ENCODE results near the gene SLC37A4.
"Not testable (repeated sequence)": the region's sequence is repeated elsewhere in the genome, so short reads cannot be mapped to it uniquely, and the experiment has no call there.

Gene SLC37A4

DNA sequence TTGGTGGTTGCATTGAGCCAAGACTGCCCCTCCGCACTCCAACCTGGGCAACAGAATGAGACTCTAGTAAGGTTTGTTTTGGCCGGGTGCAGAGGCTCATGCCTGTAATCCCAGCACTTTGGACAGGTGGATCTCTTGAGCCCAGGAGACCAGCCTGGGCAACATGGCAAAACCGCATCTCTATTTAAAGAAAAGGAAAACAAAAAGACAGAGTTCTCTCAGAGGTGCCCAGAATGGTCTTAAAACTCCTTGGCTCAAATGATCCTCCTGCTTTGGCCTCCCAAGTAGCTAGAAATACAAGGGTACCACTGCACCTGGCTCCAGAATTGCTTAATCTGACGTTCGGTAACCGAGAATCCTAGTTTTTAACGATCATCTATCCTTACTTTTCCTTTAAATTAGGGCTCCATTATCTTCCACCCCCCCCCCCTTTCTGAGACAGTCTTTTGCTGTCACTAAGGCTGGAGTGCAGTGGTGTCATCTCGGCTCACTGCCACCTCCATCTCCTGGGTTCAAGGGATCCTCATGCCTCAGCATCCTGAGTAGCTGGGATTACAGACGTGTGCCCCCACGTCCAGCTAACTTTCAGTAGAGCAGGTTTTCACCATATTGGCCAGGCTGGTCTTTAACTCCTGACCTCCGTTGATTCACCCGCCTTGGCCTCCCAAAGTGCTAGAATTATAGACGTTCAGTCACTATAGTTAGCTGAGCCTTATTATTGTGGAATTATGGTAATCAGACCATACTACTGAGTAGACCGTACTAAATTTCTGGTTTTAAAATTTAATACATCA lies 14.3 kb downstream of the SLC37A4 start:
- DNase-seq = no peak

DNA sequence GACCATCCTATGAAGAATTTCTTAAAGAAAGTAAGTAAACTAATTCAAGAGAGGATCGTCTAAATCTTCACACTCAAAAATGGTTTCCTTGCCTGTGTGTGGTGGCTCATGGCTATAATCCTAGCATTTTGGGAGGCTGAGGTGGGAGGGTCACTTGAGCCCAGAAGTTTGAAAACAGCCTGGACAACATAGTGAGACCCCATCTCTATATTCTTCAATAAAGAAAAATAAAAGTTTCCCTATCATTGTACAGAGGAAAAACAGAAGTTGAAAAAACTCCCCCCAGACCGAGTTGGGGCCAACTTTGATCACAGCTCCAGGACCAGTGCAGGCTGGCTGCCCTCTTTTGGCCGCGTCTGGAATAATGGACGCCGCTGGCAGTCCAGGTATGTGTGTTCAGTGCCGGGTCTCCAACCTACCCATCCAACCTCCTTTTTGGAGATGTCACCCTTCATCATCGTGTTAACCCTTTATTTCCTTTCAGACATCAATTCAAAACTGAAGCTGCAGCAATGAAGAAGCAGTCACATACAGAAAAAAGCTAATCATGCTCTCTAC lies 15.5 kb downstream of the SLC37A4 start:
- no peak for DNase-seq

DNA sequence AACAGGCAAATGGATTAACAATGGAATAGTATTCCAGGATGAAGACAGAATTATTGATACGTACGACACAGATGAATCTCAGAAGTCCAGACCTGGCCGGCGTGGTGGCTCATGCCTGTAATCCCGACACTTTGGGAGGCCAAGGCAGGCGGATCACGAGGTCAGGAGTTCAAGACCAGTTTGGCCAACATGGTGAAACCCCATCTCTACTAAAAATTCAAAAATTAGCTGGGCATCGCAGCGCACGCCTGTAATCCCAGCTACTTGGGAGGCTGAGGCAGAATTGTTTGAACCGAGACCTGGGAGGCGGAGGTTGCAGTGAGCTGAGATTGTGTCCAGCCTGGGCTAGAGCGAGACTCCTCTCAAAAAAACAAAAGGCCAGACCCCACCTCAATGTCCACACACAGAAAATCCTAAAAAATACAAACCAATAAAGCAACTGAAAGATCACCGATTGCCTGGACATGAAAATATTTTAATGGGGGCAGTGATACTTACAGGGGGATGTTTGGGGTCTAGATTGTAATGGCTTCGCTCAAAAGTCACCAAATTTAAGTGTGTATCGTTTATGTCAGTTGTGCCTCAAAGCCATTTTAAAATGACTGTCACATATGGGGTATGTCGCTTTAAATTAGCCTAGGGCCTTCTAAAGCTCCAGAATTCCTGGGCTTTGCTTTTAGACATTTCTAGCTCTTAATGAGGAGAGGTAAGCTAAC lies 16.3 kb downstream of the SLC37A4 start:
- no peak for DNase-seq

DNA sequence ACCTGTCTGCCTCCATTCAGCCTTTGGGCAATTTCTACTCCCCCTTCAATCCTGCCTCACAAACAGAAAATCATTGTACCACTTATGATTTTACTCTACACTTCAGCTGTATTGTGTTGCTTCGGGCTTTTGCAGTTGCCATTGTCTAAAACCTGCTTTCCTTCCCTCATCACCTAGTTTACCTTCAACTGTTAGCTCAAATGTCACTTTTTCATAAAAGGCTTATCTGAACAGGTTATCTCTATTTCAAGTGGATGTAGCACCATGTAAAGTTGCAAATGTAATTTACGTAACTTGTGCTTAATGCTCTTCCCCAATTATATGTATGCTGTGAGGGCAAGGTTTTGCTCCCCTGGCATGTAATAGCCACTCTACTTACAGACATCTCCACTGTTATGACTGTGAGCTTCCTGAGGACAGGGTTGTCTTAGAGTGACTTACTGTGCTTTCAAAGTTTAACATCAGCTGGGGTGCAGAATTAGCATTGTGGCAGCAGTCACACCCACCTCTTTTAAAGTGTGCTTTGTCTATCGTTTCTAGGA lies 18.0 kb downstream of the SLC37A4 start:
- DNase-seq = no peak

DNA sequence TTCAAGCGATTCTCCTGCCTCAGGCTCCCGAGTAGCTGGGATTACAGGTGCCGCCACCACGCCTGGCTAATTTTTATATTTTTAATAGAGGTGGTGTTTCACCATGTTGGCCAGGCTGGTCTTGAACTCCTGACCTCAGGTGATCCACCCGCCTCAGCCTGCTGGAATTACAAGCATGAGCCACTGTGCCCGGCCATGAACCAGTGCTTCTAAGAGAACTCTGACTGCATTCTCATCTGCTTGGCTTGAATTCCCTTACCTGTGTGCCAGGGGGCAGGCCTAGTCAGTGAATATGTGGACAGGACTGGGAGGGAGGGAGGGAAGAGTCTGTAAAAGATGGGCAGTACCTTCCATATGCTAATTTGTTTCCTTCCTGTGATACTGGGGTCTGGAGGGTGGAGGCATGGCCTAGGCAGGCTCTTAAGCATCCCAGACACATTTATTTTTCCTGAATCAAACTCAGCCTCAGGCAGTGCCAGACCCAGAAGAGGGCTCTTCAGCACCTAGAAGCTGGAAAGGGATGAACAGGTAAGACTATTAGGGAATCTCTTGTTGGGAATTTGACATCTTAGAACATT lies 19.1 kb downstream of the SLC37A4 start:
- no peak for DNase-seq

DNA sequence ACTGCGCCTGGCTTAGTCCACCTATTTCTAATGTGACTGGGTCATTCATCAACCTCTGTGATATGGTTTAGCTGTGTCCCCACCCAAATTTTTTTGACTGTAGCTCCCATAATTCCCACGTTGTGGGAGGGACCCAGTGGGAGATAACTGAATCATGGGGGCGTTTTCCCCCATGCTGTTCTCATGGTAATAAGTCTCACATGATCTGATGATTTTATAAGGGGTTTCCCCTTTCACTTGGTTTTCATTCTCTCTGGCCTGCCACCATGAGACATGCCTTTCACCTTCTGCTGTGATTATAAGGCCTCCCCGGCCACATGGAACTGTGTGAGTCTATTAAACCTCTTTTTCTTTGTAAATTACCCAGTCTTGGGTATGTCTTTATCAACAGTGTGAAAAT lies 24.0 kb downstream of the SLC37A4 start:
- no peak for DNase-seq

DNA sequence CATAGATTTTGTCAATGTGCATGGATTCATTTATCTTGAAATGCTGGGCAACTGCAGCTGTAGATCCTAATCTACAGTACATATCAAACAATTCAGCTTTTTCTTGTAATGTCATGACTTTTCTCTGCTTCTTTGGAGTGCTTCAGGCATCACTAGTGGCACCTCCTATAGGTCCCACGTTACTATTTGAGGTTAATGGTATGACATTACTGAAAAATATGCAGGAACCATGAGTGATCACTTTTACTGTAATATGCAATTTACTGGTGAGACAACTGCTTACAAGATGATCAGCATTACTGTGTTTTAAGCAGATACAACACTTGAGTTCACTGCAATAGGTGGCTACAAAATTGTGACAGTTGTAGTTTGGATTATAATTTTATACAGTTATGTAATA lies 29.8 kb downstream of the SLC37A4 start:
- DNase-seq = no peak

DNA sequence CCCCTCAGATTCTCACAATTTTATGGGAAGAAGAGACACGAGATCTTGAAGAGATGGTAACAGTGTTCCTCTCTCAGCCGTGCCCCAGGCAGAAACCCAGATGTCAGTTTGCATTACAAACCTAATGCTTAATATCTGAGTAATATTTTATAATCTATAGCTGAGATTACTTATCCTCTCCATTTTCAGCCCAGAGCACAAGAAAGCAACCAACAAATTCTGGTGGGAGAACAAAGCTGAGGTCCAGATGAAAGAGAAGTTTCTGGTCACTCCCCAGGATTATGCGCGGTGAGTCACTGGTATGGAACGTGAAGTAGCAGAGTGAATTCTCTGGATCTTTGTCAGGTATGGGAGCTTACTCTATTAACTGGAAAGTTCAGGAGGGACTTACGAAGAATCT lies 31.9 kb downstream of the SLC37A4 start:
- DNase-seq = no peak

DNA sequence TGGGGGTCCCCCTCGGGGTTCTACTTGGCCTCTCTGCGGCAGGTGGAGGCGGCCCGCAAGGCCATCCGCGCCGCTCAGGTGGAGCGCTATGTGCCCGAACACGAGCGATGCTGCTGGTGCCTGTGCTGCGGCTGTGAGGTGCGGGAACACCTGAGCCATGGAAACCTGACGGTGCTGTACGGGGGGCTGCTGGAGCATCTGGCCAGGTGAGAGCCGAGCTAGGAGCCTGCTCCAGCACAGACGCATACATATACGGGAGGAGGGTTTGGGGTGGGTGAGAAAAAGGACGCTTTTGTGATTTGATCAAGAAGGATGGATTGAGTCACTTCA lies 32.3 kb downstream of the SLC37A4 start:
- DNase-seq = no peak

DNA sequence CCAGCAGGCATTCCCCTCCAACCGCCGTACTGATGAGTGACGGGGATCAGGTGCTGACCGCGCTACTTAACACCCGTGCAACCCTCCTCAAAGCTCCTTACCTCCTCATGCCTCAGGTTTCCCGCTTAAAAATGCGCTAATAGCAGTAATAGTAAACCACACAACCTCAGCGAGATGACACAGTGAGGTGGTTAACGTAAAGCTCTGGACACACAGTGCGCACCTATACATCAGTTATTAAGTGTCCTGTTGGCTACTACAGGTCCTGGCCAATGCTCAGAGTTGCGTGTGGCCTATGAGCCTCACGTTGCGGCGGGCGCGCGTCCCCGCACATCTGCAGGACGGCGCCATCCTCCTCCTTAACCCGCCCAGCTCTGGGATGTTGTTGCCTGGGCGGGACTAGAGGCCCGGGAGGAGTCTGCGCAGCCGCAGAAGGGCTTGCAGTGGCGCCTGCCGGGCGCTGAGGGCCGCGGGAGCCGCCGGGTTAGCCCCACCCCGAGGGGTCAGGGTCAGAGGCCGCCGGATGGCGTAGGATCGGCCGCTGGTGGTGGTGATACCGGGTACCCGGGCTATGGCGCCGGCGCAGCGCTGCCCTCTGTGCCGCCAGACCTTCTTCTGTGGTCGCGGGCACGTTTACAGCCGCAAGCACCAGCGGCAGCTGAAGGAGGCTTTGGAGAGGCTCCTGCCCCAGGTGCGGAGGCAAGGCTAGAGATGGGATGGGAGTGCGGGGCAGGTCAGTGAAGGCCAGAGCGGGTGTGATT lies 32.9 kb downstream of the SLC37A4 start, which contains the start of gene CENATAC:
CENATAC (plus strand) TSS at position 512 of the 761 bp plus-strand sequence; CDS start at position 572, 60 bp downstream.
- peak; percentile 64 for DNase-seq

DNA sequence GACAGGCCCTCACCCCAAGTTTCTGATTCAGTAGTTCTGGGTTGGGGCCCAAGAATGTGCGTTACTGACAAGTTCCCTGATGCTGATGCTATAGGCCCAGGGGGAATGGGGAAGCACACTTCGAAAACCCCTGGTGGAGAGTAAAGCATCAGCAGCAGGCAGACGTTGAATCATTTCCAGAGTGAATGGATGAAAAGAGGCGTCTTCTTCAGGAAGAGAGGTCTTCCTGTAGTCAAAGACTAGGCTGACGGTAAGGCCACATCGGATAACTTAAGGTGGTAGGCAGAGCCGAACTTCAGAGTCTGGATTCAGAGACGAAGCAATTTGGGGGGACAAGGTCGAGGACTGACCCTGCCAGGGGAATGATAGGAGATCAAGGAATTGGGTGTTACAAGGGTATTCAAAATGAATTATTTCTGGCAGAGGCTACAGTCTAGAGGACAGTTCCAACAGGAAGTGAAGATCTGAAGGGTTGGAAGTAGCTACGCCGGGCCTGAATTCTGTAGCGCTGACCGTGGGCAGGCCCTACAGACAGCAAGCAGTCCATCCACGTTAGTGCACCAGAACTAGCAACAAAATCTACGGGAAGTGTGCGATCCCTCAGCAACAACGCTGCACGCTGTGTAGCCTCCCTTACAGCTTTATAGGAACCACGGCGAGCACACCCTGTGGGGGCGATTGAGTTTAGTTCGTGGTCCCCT lies 33.6 kb downstream of the SLC37A4 start:
- DNase-seq = no peak

DNA sequence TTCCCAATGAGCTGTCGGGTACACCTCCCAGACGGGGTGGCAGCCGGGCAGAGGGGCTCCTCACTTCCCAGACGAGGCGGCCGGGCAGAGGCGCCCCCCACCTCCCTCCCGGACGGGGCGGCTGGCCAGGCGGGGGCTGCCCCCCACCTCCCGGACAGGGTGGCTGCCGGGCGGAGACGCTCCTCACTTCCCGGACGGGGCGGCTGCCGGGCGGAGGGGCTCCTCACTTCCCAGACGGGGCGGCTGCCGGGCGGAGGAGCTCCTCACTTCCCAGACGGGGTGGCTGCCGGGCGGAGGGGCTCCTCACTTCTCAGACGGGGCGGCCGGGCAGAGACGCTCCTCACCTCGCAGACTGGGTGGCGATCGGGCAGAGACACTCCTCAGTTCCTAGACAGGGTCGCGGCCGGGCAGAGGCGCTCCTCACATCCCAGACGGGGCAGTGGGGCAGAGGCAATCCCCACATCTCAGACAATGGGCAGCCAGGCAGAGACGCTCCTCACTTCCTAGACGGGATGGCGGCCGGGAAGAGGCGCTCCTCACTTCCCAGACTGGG lies 39.1 kb downstream of the SLC37A4 start:
- DNase-seq = not testable (repeated sequence)

DNA sequence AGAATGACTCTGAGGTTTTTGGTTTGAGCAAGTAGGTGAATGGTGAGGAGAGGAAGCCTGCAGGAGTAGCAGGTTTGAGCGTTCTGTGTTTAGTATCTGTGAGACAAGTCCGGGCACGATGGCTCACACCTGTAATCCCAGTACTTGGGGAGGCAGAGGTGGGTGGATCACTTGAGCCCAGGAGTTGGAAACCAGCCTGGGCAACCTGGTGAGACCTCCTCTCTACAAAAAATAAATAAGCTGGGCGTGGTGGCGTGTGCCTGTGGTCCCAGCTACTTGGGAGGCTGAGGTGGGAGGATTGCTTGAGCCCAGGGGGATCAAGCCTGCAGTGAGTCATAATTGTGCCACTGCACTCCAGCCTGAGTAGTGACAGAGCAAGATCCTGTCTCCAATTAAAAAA lies 42.4 kb downstream of the SLC37A4 start:
- DNase-seq = no peak

DNA sequence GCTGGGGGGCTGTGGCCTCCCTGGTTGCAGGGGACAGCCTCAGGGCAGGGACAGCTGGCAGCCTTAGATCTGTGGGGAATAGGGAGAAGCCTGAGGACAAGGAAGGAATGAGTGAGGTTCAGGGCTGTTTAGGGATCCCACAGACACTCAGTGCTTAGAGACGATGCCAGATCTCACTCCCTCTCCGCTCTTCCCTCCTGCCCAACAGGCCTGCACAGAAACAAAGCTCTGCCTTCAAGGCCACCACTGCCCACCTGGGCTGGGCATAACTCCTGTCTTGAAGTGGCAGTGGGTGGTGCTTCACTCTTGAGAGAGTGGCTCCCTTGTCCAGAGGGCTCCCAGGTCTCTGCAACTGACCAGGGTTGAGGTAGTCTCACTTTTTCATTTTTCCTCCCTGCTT lies 45.9 kb downstream of the SLC37A4 start:
- DNase-seq = no peak

DNA sequence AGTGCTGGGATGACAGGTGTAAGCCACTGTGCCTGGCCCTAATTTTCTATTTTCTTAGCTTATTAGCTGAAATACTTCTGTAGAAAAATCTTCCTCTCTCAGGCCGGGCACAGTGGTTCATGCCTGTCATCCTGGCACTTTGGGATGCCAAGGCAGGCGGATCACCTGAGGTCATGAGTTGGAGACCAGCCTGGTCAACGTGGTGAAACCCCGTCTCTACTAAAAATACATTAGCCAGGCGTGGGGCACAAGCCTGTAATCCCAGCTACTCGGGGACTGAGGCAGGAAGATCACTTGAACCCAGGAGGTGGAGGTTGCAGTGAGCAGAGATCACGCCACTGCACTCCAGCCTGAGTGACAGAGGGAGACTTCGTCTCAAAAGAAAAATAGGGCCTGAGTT lies 46.3 kb downstream of the SLC37A4 start:
- DNase-seq = not testable (repeated sequence)

DNA sequence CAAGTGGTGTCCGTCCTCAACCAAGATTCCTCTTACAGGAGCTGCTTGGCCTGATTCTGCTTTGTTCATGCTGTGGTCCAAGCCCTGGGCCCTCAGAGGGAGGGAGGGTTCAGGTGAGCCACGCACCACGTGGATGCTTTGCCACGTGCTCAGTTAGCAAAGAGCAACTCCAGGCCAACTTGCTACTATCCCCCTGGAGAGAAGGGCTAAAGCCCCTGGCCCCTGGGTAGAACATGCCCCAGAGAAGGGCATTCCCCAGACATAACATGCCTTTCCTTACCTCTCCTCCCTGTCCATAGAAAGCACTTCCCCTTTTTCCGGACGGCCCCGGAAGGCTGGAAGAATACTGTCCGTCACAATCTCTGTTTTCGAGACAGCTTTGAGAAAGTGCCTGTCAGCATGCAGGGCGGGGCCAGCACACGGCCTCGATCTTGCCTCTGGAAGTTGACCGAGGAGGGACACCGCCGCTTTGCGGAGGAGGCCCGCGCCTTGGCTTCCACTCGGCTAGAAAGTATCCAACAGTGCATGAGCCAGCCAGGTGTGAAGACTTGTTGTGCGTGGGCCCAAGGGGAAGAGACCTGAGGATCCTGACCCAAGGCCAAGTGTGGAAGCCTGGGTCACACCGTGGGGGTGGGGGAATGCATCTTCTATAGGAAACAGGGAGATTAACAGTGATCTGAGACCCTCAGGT lies 50.3 kb downstream of the SLC37A4 start:
- DNase-seq = no peak

DNA sequence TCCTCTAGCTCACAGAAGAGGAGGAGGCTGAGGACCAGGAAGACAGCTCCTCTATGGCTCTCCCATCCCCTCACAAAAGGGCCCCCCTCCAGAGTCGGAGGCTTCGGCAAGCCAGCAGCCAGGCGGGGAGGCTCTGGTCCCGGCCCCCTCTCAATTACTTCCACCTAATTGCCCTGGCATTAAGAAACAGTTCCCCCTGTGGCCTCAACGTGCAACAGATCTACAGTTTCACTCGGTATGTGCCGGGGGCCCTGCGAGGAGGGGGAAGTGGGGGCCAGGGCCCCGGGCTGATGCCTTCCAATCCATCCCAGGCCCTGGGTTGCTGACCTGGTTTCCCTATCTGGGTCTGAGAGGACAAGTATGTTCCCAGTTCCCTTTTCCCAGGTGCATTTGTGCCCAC lies 51.2 kb downstream of the SLC37A4 start:
- no peak for DNase-seq

DNA sequence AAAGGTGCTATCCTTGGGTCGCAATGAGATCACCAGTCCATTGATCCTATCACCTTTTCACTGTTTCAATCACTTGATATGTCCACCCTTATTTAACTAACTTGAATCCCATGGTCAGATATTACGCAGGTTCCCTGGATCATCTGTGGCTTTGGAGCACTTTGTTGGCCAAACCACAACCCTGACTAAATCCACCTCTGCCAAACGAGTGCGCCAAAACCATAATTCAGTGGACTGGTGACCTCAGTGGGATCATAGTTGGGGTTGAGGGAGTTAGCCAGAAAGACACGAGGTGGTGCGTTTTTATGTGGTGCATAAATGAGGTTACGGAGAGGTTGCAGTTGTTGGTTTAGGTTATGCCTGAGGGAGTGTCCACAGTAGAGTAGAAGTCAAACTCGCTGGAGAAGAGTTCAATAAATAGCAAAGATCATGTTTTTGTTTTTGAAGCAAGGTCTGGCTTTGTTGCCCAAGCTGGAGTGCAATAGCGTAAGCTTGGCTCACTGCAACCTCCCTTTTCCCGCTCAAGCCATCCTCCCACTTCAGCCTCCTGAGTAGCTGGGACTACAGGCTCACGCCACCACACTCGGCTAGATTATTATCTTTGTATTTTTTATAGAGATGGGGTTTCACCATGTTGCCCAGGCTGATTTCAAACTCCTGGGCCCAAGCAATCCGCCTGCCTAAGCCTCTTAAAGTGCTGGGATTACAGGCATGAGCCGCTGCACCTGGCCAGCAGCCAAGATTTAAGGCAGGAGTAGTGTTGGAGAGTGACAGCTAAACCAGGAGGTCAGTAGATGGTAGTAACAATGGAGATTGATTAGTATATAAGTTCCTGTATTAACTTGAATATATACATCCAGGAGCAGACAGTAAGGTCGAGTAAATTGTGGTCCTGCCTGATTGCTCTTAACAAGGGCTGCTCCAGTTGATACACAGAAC lies 54.6 kb downstream of the SLC37A4 start:
- DNase-seq = no peak
